GM21723 (cell line): ENCODE results near the gene FAF2.

Experiments used
- ATAC-seq: cut with Tn5 transposase; IDR thresholded peaks from one replicate; pipeline ENCODE4 v1.9.1; 2021; ENCODE audit warnings: mild to moderate bottlenecking, moderate library complexity; ENCODE audit not compliant: unreplicated experiment

The FAF2 gene

GRCh38 chr5:176500511-176500910 lies 52.3 kb downstream of the FAF2 start:
- ATAC-seq: no peak

DNA sequence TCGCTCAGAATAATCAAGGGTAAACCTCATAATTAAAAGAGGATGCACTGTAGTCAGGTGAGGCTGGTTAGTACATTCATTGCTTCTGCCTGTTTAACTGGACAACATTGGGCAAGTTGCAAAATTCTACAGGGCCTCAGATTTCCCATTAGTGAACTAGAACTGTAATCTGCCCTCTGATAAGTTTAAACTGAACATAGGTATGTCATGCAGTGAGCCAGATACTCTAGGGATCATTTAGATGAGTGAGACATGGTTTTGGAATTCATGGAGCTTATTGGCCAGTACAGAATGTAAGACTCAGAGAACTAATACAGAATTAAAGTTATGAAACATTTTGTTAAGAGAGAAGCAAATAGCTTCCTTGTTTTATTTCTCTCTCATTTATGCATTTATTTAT lies 53.1 kb downstream of the FAF2 start:
- no peak for ATAC-seq

- ATAC-seq: no peak
These were observed 55.3 kb downstream of the FAF2 start for GRCh38 chr5:176503496-176503895.

DNA sequence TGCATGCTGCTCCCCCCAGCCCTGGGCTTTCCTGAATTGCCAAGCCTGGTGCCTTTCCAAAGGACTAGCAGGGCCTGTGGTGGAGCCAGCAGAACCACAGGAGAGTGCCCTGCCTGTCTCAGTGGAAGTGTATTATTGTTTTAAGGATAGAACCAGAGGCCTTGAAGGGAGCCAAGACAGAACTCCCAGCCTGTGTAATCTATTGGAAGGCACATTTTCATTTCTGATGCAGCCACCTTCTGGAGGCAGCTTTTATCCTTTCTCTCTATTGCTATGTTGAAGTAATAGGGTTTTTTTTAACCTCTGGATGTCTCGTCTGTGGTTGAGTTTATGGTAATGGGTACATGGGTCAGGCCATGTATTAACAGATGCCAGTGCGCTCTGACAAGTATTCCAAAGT lies 59.7 kb downstream of the FAF2 start:
- no peak for ATAC-seq

GRCh38 chr5:176508603-176509002 lies 60.4 kb downstream of the FAF2 start:
- ATAC-seq: no peak

- no peak for ATAC-seq
These were observed 65.6 kb downstream of the FAF2 start for GRCh38 chr5:176513788-176514187.

DNA sequence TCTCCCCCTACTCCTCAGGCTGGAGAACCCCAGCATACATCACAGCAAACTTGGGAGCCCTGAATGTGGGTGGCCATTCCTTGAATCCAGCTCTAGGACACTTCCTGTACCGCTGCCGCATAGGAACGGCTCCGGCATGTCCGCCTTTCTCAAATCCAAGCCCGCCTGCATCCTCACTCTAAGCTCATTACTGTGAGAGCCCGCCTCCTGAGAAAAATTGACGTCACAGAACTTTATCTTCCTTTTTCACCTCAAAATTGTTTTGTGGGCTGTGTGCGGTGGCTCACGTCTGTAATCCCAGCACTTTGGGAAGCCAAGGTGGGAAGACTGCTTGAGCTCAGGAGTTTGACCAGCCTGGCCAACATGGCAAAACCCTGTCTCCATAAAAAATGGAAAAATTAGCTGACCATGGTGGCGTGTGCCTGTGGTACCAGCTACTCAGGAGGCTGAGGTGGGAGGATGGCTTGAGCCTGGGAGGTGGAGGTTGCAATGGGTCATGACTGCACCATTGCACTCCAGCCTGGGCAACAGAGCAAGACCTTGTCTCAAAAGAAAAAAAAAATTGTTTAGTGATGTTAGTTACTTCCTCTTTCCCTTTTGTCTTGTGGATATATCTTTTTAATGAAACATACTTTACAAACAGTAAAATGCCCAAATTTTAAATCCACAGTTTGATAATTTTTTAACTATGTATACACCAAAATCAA lies 66.2 kb downstream of the FAF2 start:
- no peak for ATAC-seq

DNA sequence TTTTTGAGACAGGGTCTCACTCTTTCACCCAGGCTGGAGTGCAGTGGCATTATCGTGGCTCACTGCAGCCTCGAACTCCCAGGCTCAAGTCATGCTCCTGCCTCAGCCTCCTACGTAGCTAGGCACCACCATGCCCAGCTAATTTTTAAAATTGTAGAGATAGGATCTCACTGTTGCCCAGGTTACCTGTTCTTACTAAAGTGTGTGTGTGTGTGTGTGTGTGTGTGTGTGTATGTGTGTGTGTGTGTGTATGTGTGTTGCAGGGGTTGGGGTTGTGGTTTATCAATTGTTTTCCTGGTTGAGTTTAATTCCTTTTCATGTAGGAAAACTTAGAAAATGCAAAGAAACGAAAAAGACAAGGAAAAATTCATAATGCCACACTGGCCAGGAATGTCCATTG lies 67.2 kb downstream of the FAF2 start:
- ATAC-seq: no peak

GRCh38 chr5:176517053-176517661 lies 69.0 kb downstream of the FAF2 start:
- ATAC-seq: no peak

DNA sequence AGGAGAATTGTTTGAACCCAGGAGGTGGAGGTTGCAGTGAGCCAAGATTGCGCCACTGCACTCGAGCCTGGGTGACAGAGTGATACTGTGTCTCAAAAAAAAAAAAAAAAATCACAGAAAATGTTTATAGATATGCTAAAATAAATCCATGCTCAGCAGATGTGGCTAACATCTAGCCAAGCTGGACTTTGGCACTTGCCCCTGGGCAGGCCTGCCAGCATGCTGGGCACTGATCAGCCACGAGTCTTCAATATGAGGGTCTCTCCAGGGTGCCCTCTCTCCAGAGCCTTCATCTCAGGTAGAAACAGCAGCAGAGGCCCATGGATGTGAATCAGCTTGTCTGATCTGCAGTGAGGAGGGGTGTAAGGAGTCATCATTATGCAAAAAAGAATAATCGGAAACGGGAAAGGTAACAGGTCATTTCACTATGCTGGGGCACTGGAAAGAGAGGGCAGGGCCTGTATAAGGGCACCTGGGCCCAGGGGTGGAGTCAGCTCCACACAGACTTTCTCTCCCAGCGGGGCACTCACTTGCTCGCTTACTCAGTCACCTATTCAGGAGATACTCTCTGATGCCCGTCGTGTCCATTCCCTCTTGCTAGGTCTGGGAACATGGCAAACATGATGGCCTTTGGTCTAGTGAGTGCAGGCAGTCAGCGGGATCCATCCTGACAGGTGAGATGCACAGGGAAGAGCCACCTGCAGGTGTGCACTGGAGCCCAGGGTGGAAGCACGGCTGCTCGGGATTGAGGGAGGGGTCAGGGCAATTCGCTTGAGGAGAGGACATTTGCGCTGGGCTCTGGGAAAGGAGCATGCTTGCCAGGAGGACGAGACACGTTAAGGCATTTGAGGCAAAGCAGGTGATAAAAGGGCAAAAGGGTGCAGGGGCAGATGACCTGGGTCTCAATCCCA lies 71.9 kb downstream of the FAF2 start:
- ATAC-seq: no peak

GRCh38 chr5:176521286-176521685 lies 73.1 kb downstream of the FAF2 start:
- ATAC-seq: no peak

GRCh38 chr5:176521699-176522263 lies 73.6 kb downstream of the FAF2 start:
- ATAC-seq: no peak

DNA sequence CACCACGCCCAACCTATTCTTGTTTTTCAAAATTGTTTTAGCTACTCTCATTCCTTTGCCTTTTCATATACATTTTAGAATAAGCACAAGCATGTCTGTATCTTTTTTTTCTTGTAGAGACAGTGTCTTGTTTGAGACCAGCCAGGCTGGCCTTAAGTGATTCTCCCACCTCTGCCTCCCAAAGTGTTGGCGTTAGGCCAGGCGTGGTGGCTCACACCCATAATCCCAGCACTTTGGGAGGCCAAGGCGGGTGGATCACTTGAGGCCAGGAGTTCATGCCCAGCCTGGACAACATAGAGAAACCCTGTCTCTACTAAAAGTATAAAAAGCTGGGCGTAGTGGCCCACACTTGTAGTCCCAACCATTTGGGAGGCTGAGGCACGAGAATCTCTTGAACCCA lies 76.0 kb downstream of the FAF2 start:
- ATAC-seq: no peak

DNA sequence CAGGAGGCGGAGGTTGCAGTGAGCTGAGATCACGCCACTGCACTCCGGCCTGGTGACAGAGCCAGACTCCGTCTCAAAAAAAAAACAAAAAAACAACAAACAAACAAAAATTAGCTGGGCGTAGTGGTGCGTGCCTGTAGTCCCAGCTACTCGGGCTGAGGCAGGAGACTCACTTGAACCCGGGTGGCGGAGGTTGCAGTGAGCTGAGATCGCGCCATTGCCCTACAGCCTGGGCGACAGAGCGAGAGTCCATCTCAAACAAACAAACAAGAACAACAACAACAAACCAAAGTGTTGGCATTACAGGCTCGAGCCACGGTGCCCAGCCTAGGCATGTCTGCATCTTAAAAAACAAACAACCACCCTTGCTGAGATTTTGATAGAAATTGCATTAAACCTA lies 76.8 kb downstream of the FAF2 start:
- ATAC-seq: no peak

DNA sequence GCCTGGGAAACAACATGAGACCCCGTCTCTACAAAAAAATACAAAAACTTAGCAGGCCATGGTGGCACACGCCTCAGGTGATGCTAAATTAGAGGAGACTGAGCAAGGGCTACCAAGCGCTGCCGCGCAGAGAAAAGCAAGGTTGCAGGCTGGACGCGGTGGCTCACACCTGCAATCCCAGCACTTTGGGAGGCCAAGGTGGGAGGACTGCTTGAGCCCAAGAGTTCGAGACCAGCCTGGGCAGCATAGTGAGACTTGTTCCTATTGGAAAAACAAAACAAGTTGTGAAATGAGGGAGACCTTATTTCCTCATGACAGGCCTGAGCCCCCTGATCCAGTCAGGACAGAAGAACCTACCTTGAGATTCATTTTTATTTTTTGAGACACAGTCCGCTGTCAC lies 77.5 kb downstream of the FAF2 start:
- no peak for ATAC-seq

DNA sequence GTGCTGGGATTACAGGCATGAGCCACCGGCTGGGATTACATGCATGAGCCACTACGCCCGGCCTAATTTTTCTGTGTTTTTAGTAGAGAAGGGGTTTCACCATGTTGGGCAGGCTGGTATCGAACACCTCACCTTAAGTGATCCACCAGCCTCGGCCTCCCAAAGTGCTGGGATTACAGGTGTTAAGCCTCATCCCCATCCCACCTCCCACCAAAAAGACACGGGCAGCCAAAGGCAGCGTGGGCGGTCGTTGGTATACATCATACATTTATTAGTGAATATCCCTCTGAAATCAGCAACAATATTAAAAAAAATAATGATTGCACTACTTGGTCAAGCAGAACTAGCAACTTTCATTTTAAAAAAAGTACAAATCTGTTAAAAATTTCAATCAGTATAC lies 78.3 kb downstream of the FAF2 start:
- ATAC-seq: no peak

GRCh38 chr5:176527246-176528222 lies 79.3 kb downstream of the FAF2 start:
- ATAC-seq: no peak

GRCh38 chr5:176528301-176528700 lies 80.1 kb downstream of the FAF2 start:
- no peak for ATAC-seq

GRCh38 chr5:176528761-176529115 lies 80.6 kb downstream of the FAF2 start:
- ATAC-seq: no peak

- ATAC-seq: no peak
These were observed 81.0 kb downstream of the FAF2 start for GRCh38 chr5:176529116-176529740.
